ENCODE measurements around the gene ARMC2. TPM values are rescaled to one million over a fixed set of nuclear protein-coding genes. Genes with fewer than 3 reads are reported as not detected.
"Not testable (repeated sequence)": the region's sequence is repeated elsewhere in the genome, so short reads cannot be mapped to it uniquely, and the experiment has no call there.

ARMC2 gene
- total RNA-seq, 2 donors from 2014 or later = 1.9 to 2.5 TPM

GRCh38 chr6:108927927-108928326 is 79.7 kb downstream of the ARMC2 start:
- intact Hi-C loops (cut with DNase I) = no loop called here
- H3K9me3 ChIP-seq = no peaks in the 10 kb centered on the region
- H3K27me3 ChIP-seq = no peaks in the 10 kb centered on the region
- no peak for DNase-seq
- no peaks in the 10 kb centered on the region for H3K4me1 ChIP-seq
- no peak overlapping the region for H3K27ac ChIP-seq
- no peak overlapping the region for H3K9ac ChIP-seq (ENCODE audit: low read depth in 2 of 2, low read length in 2 of 2)
- H3K36me3 ChIP-seq = no peaks in the 10 kb centered on the region
- H3K4me3 ChIP-seq = no peak overlapping the region
- no peak for TF ChIP-seq CTCF (IDR thresholded peaks at IDR 0.05)

- intact Hi-C loops (cut with DNase I) = no loop called here
Measured at GRCh38 chr6:108928650-108929049, 80.4 kb downstream of the ARMC2 start.

GRCh38 chr6:108931090-108931489 is 82.9 kb downstream of the ARMC2 start:
- H3K27me3 ChIP-seq; H3K4me1 ChIP-seq; intact Hi-C loops (cut with DNase I); H3K9ac ChIP-seq (ENCODE audit: low read depth in 2 of 2, low read length in 2 of 2); DNase-seq; H3K27ac ChIP-seq; H3K36me3 ChIP-seq; H3K9me3 ChIP-seq; H3K4me3 ChIP-seq: not testable (repeated sequence)

More at GRCh38 chr6:108928650-108929049, 80.4 kb downstream of the ARMC2 start:
- no peak for TF ChIP-seq CTCF (IDR thresholded peaks at IDR 0.05)
- Histone ChIP-seq H3K9ac (ENCODE audit: low read depth in 2 of 2, low read length in 2 of 2) (no peak overlapping the region), H3K9me3 (no peaks in the 10 kb centered on the region), H3K27ac (no peak overlapping the region), H3K36me3 (no peaks in the 10 kb centered on the region), H3K4me3 (no peak overlapping the region), H3K4me1 (no peaks in the 10 kb centered on the region), H3K27me3 (no peaks in the 10 kb centered on the region)
- no peak for DNase-seq

- no peak overlapping the region for H3K4me3 ChIP-seq
- no peak overlapping the region for H3K9ac ChIP-seq (ENCODE audit: low read depth in 2 of 2, low read length in 2 of 2)
- no peak for DNase-seq
- no peaks in the 10 kb centered on the region for H3K9me3 ChIP-seq
- no peak for TF ChIP-seq CTCF (IDR thresholded peaks at IDR 0.05)
- no peak overlapping the region for H3K27ac ChIP-seq
- intact Hi-C loops (cut with DNase I) = no loop called here
- no peaks in the 10 kb centered on the region for H3K27me3 ChIP-seq
- no peaks in the 10 kb centered on the region for H3K4me1 ChIP-seq
- H3K36me3 ChIP-seq = no peaks in the 10 kb centered on the region
Measured at GRCh38 chr6:108937170-108937569, 88.9 kb downstream of the ARMC2 start.

- TF ChIP-seq CTCF (IDR thresholded peaks at IDR 0.05) = no peak
- Histone ChIP-seq H3K4me1 (no peaks in the 10 kb centered on the region), H3K27ac (no peak overlapping the region), H3K36me3 (no peaks in the 10 kb centered on the region), H3K9me3 (no peaks in the 10 kb centered on the region), H3K27me3 (no peaks in the 10 kb centered on the region), H3K9ac (ENCODE audit: low read depth in 2 of 2, low read length in 2 of 2) (no peak overlapping the region), H3K4me3 (no peak overlapping the region)
- intact Hi-C loops (cut with DNase I) = no loop called here
- DNase-seq = no peak
Measured at GRCh38 chr6:108940741-108941140, 92.5 kb downstream of the ARMC2 start.

- no peaks in the 10 kb centered on the region for H3K4me1 ChIP-seq
- no peak for TF ChIP-seq CTCF (IDR thresholded peaks at IDR 0.05)
- H3K27ac ChIP-seq = no peak overlapping the region
- no peaks in the 10 kb centered on the region for H3K27me3 ChIP-seq
- DNase-seq = no peak
- no peak overlapping the region for H3K9ac ChIP-seq (ENCODE audit: low read depth in 2 of 2, low read length in 2 of 2)
- intact Hi-C loops (cut with DNase I) = no loop called here
- no peaks in the 10 kb centered on the region for H3K9me3 ChIP-seq
- no peak overlapping the region for H3K4me3 ChIP-seq
- H3K36me3 ChIP-seq = no peaks in the 10 kb centered on the region
Measured at GRCh38 chr6:108941281-108941680, 93.1 kb downstream of the ARMC2 start.

All from colonic mucosa (tissue), 4 donors.